A549 (cell line): Measurements from ENCODE around the gene ECSCR. TPM values are rescaled to one million over a fixed set of nuclear protein-coding genes. Genes with fewer than 3 reads are reported as not detected.

Source experiments
- ATAC-seq, 2 experiments: fragments of 200-7000 bp in 1 of 2; fragments of >200 bp in 1 of 2; cut with Nextera tagmentation in 1 of 2; cut with Tn5 transposase in 1 of 2; 3 replicates each; pipeline versions ENCODE4 v1.8.0 to v1.9.1; 2018 to 2020; ENCODE audit warnings: mild to moderate bottlenecking in 1 of 2, moderate library complexity in 1 of 2
- CTCF ChIA-PET: fragments of 300-600 bp; sonication (Branson Sonifier 250); formaldehyde crosslinking; extraction: SDS; loops from one replicate; lab custom pipeline; 2021; ENCODE audit warnings: antibody characterized with exemption, inconsistent platforms; lab: Yijun Ruan, JAX
- POLR2A ChIA-PET: fragments of 350-600 bp; formaldehyde crosslinking; extraction: SDS; loops from one replicate; lab custom pipeline; 2021; ENCODE audit warnings: antibody characterized with exemption, inconsistent platforms; lab: Yijun Ruan, JAX
- DNase-seq, 2 experiments: peaks; one replicate each; pipeline versions ENCODE4 v3.0.0 to v3.0.0-alpha.2; 2011 to 2016; ENCODE audit warnings: low read depth in 1 of 2, low spot score in 1 of 2
- FAIRE-seq: peaks from 2 replicates; lab custom pipeline; 2011; peaks lifted over from hg19 to GRCh38; lab: Jason Lieb, UNC
- H3K27ac ChIP-seq, 2 experiments: fragments of >200 bp; sonication (Bioruptor Twin); formaldehyde crosslinking; 3 replicates each; pipeline ENCODE4 v1.5.1; 2016 to 2017
- H3K4me1 ChIP-seq: fragments of >200 bp; sonication (Bioruptor Twin); formaldehyde crosslinking; 3 replicates; pipeline ENCODE4 v1.6.1; 2016
- H3K4me2 ChIP-seq: fragments of >200 bp; sonication (Bioruptor Twin); formaldehyde crosslinking; 3 replicates; pipeline ENCODE4 v1.6.1; 2016
- H3K4me3 ChIP-seq: fragments of >200 bp; sonication (Bioruptor Twin); formaldehyde crosslinking; 3 replicates; pipeline ENCODE4 v1.5.1; 2016
- H3K9me3 ChIP-seq: fragments of >200 bp; sonication (Bioruptor Twin); formaldehyde crosslinking; 3 replicates; pipeline ENCODE4 v1.6.1; 2016
- CBX2 ChIP-seq: fragments of 200-600 bp; sonication (generic); IDR thresholded peaks from 2 replicates; pipeline ENCODE4 v1.6.1; 2016; ENCODE audit warnings: low read depth, mild to moderate bottlenecking, borderline replicate concordance
- CEBPB ChIP-seq, 2 experiments: fragments of >200 bp in 1 of 2; sonication (Bioruptor Twin) in 1 of 2; formaldehyde crosslinking in 1 of 2; IDR thresholded peaks; 2 replicates each; pipeline ENCODE4 v1.6.1; 2012 to 2016
- CHD4 ChIP-seq: fragments of 200-600 bp; sonication (generic); IDR thresholded peaks from 2 replicates; pipeline ENCODE4 v1.6.1; 2016; ENCODE audit warnings: antibody characterized with exemption, mild to moderate bottlenecking, borderline replicate concordance
- EHF ChIP-seq: fragments of 250-450 bp; sonication (Bioruptor Pico); IDR thresholded peaks from 2 replicates; pipeline ENCODE4 v1.5.0; 2020; ENCODE audit warnings: mild to moderate bottlenecking
- FOSL2 ChIP-seq, 2 experiments: fragments of 450-650 bp in 1 of 2; fragments of >200 bp in 1 of 2; sonication (Bioruptor Twin) in 1 of 2; formaldehyde crosslinking; IDR thresholded peaks; 2 replicates each; pipeline versions ENCODE4 v1.5.0 to v1.6.1; 2016 to 2020; ENCODE audit warnings: mild to moderate bottlenecking in 1 of 2, moderate library complexity in 1 of 2
- FOXS1 ChIP-seq: fragments of 250-450 bp; sonication (Bioruptor Pico); IDR thresholded peaks from 2 replicates; pipeline ENCODE4 v1.5.0; 2020; ENCODE audit warnings: mild to moderate bottlenecking, moderate library complexity
- HOXA7 ChIP-seq: fragments of 250-450 bp; sonication (Bioruptor Pico); IDR thresholded peaks from 2 replicates; pipeline ENCODE4 v1.5.0; 2020; ENCODE audit warnings: mild to moderate bottlenecking, moderate library complexity
- HOXB5 ChIP-seq: fragments of 250-450 bp; sonication (Bioruptor Pico); IDR thresholded peaks from 2 replicates; pipeline ENCODE4 v1.5.0; 2020; ENCODE audit warnings: mild to moderate bottlenecking, moderate library complexity
- KDM1A ChIP-seq: fragments of 200-600 bp; sonication (generic); IDR thresholded peaks from 2 replicates; pipeline ENCODE4 v1.6.1; 2016; ENCODE audit warnings: low read depth, mild to moderate bottlenecking
- KDM5A ChIP-seq: fragments of 200-600 bp; sonication (generic); IDR thresholded peaks from 2 replicates; pipeline ENCODE4 v1.6.1; 2016; ENCODE audit warnings: antibody characterized with exemption, mild to moderate bottlenecking
- MAFK ChIP-seq: fragments of 450-650 bp; IDR thresholded peaks from 2 replicates; pipeline ENCODE4 v1.6.1; 2014; ENCODE audit not compliant: partially characterized antibody
- NFE2L2 ChIP-seq: fragments of 150-350 bp; conservative IDR thresholded peaks from 2 replicates; pipeline ENCODE4 v1.6.1; 2014; ENCODE audit warnings: low read length
- NR3C1 ChIP-seq: fragments of >200 bp; sonication (Bioruptor Twin); formaldehyde crosslinking; IDR thresholded peaks from 3 replicates; pipeline ENCODE4 v1.6.1; 2017
- POLR2AphosphoS2 ChIP-seq: conservative IDR thresholded peaks from 2 replicates; pipeline ENCODE4 v1.6.1; 2012; ENCODE audit warnings: low read length, improper control_type of control experiment, inconsistent platforms
- RAD21 ChIP-seq, 2 experiments: fragments of >200 bp in 1 of 2; sonication (Bioruptor Twin) in 1 of 2; formaldehyde crosslinking in 1 of 2; IDR thresholded peaks in 1 of 2; conservative IDR thresholded peaks in 1 of 2; 2 replicates in 1 of 2; 3 replicates in 1 of 2; pipeline ENCODE4 v1.6.1; 2012 to 2018; ENCODE audit warnings: inconsistent platforms in 1 of 2
- RCOR1 ChIP-seq: fragments of 150-350 bp; IDR thresholded peaks from 2 replicates; pipeline ENCODE4 v1.6.1; 2014; ENCODE audit warnings: antibody characterized with exemption, low read length, low read depth
- RFX5 ChIP-seq: fragments of 450-650 bp; IDR thresholded peaks from 2 replicates; pipeline ENCODE4 v1.7.1; 2014; ENCODE audit warnings: antibody characterized with exemption, mild to moderate bottlenecking, moderate library complexity
- RNF2 ChIP-seq: fragments of 200-600 bp; sonication (generic); IDR thresholded peaks from 2 replicates; pipeline ENCODE4 v1.6.1; 2016; ENCODE audit warnings: low read depth, mild to moderate bottlenecking, antibody characterized with exemption, moderate library complexity, borderline replicate concordance
- SREBF2 ChIP-seq: fragments of 450-650 bp; IDR thresholded peaks from 2 replicates; pipeline ENCODE4 v1.6.1; 2014; ENCODE audit warnings: mild to moderate bottlenecking, moderate library complexity
- TP53 ChIP-seq: fragments of 250-450 bp; sonication (Bioruptor Pico); IDR thresholded peaks from 2 replicates; pipeline ENCODE4 v1.5.0; 2021; ENCODE audit warnings: mild to moderate bottlenecking, moderate library complexity
- ZNF302 ChIP-seq: fragments of 250-450 bp; sonication (Bioruptor Pico); IDR thresholded peaks from 2 replicates; pipeline ENCODE4 v1.9.0; 2021; ENCODE audit warnings: inconsistent platforms, mild to moderate bottlenecking, moderate library complexity
- WGBS: methylation state at CpG from one replicate; pipeline ENCODE4 v1.1.6; 2017; ENCODE audit errors: missing lambda C conversion rate; 5-methylcytosine and 5-hydroxymethylcytosine counted together
- polyA plus RNA-seq, 4 experiments: library from polyadenylated mRNA; depleted of rRNA in 3 of 4; stranded (reverse); fragments of >200 nt; fragmentation: RNase III in 1 of 4; extraction: RNeasy Plus Mini Kit Qiagen cat#74134 plus additional on column Dnase treatment in 1 of 4; gene quantifications; 2 replicates in 3 of 4; 3 replicates in 1 of 4; pipeline ENCODE4 v1.2.3, GENCODE V29; 2011 to 2017
- TF ChIP-seq, protein P1 (sequence below): IDR thresholded peaks from 2 replicates; pipeline ENCODE4 v1.6.1; 2012
- TF ChIP-seq, protein P2 (sequence below): fragments of 250-450 bp; sonication (Bioruptor Pico); IDR thresholded peaks from 2 replicates; pipeline ENCODE4 v1.5.0; 2021; ENCODE audit warnings: mild to moderate bottlenecking, moderate library complexity, borderline replicate concordance
- TF ChIP-seq, protein P3 (sequence below): fragments of 150-350 bp; IDR thresholded peaks from 2 replicates; pipeline ENCODE4 v1.6.1; 2014; ENCODE audit warnings: low read depth, mild to moderate bottlenecking, low read length
- TF ChIP-seq, protein P4 (sequence below): fragments of 200-600 bp; sonication (generic); IDR thresholded peaks from 2 replicates; pipeline ENCODE4 v1.6.1; 2016; ENCODE audit warnings: antibody characterized with exemption, mild to moderate bottlenecking, moderate library complexity
- TF ChIP-seq, protein P5 (sequence below): fragments of >200 bp; sonication (Bioruptor Twin); formaldehyde crosslinking; IDR thresholded peaks from 3 replicates; pipeline ENCODE4 v1.5.1; 2016

ECSCR gene
- polyA plus RNA-seq, 2 of the 4 experiments (the other 2 are of a cell fraction) = not detected

DNA sequence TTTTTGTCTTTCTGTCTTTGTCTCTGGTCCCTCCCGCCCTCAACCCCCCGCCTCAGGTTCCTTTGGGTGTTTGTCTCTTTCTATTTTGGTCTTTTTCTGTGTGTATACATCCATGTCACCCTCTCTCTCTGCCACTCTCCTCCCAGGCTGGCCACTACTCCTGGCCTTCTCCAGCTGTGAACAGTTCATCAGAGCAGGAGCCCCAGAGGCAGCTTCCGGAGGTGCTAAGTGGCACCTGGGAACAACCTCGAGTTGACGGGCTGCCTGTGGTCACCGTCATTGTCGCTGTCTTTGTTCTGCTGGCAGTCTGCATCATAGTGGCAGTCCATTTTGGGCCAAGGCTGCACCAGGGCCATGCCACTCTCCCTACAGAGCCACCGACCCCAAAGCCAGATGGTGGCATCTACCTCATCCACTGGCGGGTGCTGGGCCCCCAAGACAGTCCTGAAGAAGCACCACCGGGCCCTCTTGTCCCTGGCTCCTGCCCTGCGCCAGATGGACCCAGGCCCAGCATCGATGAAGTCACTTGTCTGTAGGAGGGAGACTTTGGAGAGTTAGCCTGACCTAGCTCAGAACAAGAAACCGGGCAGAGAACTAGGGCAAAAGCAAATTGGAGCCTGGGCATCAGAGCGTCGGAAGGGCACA lies 10.0 kb upstream of the ECSCR start:
- FAIRE-seq (no peak), ATAC-seq (no peak), DNase-seq (no peak)
- CTCF ChIA-PET = interaction anchor here (1.3 to 1.4 kb wide), 2 partner anchors 11 to 45 kb away, joined by 3 read pairs; no protein-coding TSS in a partner anchor
- H3K9me3 ChIP-seq = no peaks in the 10 kb centered on the region
- POLR2A ChIA-PET = no interaction called here
- TF ChIP-seq RFX5 (no peak), RAD21 (conservative IDR thresholded peaks at IDR 0.05 in 1 of 2, IDR thresholded peaks at IDR 0.05 in 1 of 2) (no peak), CEBPB (IDR thresholded peaks at IDR 0.05) (no peak), POLR2AphosphoS2 (no peak), MAFK (no peak), HOXA7 (CRISPR knock-in tag) (no peak), KDM5A (no peak), ZNF302 (CRISPR knock-in tag) (no peak), TP53 (CRISPR knock-in tag) (no peak), RNF2 (no peak), KDM1A (no peak), HOXB5 (CRISPR knock-in tag) (no peak), CBX2 (no peak), FOXS1 (CRISPR knock-in tag) (no peak), SREBF2 (no peak), NFE2L2 (no peak)
- TF ChIP-seq, protein P1, sequence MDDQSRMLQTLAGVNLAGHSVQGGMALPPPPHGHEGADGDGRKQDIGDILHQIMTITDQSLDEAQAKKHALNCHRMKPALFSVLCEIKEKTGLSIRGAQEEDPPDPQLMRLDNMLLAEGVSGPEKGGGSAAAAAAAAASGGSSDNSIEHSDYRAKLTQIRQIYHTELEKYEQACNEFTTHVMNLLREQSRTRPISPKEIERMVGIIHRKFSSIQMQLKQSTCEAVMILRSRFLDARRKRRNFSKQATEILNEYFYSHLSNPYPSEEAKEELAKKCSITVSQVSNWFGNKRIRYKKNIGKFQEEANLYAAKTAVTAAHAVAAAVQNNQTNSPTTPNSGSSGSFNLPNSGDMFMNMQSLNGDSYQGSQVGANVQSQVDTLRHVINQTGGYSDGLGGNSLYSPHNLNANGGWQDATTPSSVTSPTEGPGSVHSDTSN = no peak
- TF ChIP-seq, protein P2, sequence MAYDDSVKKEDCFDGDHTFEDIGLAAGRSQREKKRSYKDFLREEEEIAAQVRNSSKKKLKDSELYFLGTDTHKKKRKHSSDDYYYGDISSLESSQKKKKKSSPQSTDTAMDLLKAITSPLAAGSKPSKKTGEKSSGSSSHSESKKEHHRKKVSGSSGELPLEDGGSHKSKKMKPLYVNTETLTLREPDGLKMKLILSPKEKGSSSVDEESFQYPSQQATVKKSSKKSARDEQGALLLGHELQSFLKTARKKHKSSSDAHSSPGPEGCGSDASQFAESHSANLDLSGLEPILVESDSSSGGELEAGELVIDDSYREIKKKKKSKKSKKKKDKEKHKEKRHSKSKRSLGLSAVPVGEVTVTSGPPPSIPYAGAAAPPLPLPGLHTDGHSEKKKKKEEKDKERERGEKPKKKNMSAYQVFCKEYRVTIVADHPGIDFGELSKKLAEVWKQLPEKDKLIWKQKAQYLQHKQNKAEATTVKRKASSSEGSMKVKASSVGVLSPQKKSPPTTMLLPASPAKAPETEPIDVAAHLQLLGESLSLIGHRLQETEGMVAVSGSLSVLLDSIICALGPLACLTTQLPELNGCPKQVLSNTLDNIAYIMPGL (CRISPR knock-in tag) = no peak
- TF ChIP-seq, protein P3, sequence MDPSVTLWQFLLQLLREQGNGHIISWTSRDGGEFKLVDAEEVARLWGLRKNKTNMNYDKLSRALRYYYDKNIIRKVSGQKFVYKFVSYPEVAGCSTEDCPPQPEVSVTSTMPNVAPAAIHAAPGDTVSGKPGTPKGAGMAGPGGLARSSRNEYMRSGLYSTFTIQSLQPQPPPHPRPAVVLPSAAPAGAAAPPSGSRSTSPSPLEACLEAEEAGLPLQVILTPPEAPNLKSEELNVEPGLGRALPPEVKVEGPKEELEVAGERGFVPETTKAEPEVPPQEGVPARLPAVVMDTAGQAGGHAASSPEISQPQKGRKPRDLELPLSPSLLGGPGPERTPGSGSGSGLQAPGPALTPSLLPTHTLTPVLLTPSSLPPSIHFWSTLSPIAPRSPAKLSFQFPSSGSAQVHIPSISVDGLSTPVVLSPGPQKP = no peak
- H3K4me2 ChIP-seq = no peak overlapping the region
- no peaks in the 10 kb centered on the region for H3K4me1 ChIP-seq
- H3K4me3 ChIP-seq = no peak overlapping the region
- H3K27ac ChIP-seq = no peak overlapping the region
- WGBS = 77% methylated on average over 15 of the region's 15 CpGs

DNA sequence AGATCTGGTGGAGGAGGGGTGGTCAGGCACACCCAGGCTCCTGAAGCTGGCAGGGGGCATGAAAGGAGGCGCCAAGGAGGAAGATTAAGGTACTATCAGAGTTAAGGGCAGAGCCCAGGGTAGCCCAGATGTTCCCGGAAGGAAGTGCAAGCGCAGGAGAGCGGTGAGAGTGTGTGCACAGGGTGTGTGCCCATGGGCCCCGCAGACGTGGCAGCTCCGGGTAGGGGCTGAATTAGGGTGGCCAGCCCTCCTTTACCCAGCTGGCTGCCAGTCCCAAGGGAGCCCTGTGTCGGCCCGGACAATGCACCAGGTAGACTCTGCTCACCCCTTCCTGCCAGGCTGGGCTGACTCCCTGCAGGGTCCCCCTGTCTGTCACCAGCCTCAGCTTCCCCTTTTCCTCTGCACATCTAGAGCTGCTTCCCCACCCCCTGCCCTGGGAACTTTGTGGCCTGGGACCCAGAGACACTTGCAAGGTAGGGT lies 8.3 kb upstream of the ECSCR start, which contains the start of gene SMIM33:
Gene SMIM33, plus strand, starts transcription at position 184 of the 480 bp plus-strand sequence. Its CDS starts 118 bp downstream, at position 302.
- Histone ChIP-seq H3K9me3 (no peaks in the 10 kb centered on the region), H3K4me1 (no peaks in the 10 kb centered on the region), H3K27ac (no peak within 1 kb of the TSS), H3K4me3 (no peak within 1 kb of the TSS), H3K4me2 (no peak within 1 kb of the TSS)
- ATAC-seq (no peak), DNase-seq (no peak), FAIRE-seq (no peak)
- 74% methylated on average over 9 of the region's 9 CpGs for WGBS
- POLR2A ChIA-PET = no interaction called here
- CTCF ChIA-PET = interaction anchor here (1.2 kb wide), 1 partner anchor 8 kb away, joined by 3 read pairs; no protein-coding TSS in a partner anchor
- TF ChIP-seq, protein P4, sequence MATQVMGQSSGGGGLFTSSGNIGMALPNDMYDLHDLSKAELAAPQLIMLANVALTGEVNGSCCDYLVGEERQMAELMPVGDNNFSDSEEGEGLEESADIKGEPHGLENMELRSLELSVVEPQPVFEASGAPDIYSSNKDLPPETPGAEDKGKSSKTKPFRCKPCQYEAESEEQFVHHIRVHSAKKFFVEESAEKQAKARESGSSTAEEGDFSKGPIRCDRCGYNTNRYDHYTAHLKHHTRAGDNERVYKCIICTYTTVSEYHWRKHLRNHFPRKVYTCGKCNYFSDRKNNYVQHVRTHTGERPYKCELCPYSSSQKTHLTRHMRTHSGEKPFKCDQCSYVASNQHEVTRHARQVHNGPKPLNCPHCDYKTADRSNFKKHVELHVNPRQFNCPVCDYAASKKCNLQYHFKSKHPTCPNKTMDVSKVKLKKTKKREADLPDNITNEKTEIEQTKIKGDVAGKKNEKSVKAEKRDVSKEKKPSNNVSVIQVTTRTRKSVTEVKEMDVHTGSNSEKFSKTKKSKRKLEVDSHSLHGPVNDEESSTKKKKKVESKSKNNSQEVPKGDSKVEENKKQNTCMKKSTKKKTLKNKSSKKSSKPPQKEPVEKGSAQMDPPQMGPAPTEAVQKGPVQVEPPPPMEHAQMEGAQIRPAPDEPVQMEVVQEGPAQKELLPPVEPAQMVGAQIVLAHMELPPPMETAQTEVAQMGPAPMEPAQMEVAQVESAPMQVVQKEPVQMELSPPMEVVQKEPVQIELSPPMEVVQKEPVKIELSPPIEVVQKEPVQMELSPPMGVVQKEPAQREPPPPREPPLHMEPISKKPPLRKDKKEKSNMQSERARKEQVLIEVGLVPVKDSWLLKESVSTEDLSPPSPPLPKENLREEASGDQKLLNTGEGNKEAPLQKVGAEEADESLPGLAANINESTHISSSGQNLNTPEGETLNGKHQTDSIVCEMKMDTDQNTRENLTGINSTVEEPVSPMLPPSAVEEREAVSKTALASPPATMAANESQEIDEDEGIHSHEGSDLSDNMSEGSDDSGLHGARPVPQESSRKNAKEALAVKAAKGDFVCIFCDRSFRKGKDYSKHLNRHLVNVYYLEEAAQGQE = no peak
- TF ChIP-seq FOXS1 (CRISPR knock-in tag) (no peak), NR3C1 (no peak), CHD4 (no peak), FOSL2 (IDR thresholded peaks at IDR 0.05) (no peak), FOSL2 (CRISPR knock-in tag; IDR thresholded peaks at IDR 0.05) (no peak), EHF (CRISPR knock-in tag) (no peak), RCOR1 (no peak), CBX2 (no peak)
- TF ChIP-seq, protein P5, sequence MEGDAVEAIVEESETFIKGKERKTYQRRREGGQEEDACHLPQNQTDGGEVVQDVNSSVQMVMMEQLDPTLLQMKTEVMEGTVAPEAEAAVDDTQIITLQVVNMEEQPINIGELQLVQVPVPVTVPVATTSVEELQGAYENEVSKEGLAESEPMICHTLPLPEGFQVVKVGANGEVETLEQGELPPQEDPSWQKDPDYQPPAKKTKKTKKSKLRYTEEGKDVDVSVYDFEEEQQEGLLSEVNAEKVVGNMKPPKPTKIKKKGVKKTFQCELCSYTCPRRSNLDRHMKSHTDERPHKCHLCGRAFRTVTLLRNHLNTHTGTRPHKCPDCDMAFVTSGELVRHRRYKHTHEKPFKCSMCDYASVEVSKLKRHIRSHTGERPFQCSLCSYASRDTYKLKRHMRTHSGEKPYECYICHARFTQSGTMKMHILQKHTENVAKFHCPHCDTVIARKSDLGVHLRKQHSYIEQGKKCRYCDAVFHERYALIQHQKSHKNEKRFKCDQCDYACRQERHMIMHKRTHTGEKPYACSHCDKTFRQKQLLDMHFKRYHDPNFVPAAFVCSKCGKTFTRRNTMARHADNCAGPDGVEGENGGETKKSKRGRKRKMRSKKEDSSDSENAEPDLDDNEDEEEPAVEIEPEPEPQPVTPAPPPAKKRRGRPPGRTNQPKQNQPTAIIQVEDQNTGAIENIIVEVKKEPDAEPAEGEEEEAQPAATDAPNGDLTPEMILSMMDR = no peak
